Tibial artery (tissue), 4 donors: ENCODE data around the gene TMEM198.

Experiments used
- DNase-seq, 2 donors: peaks; one replicate each; pipeline ENCODE4 v3.0.0-alpha.2; 2019
- H3K27ac ChIP-seq, 2 donors: fragments of 200-600 bp; sonication (generic) in 1 of 2; 1 replicate in 1 of 2; 2 replicates in 1 of 2; pipeline ENCODE4 v1.5.1; 2018 to 2019; ENCODE audit warnings: mild to moderate bottlenecking in 1 of 2
- H3K27me3 ChIP-seq, 2 donors: fragments of 200-600 bp; sonication (generic) in 1 of 2; one replicate each; pipeline versions ENCODE4 v1.5.1 to v1.6.0; 2016 to 2019
- H3K36me3 ChIP-seq, 3 donors: fragments of 200-600 bp; sonication (generic) in 2 of 3; one replicate each; pipeline ENCODE4 v1.5.1; 2016 to 2019; ENCODE audit warnings: mild to moderate bottlenecking in 2 of 3
- H3K4me1 ChIP-seq, 4 donors: fragments of 200-600 bp; sonication (generic) in 2 of 4; 1 replicate in 3 of 4; 2 replicates in 1 of 4; pipeline ENCODE4 v1.5.1; 2016 to 2019
- H3K4me3 ChIP-seq, 2 donors: fragments of 200-600 bp; sonication (generic) in 1 of 2; 1 replicate in 1 of 2; 2 replicates in 1 of 2; pipeline ENCODE4 v1.5.1; 2018 to 2019; ENCODE audit warnings: mild to moderate bottlenecking in 2 of 2
- H3K9me3 ChIP-seq, 3 donors: fragments of 200-600 bp; sonication (generic) in 1 of 3; one replicate each; pipeline ENCODE4 v1.5.1; 2016 to 2019
- CTCF ChIP-seq, 2 experiments: fragments of 200-600 bp in 1 of 2; fragments of 450-650 bp in 1 of 2; IDR thresholded peaks; one replicate each; pipeline ENCODE4 v1.5.1; 2017 to 2019; ENCODE audit warnings: antibody characterized with exemption in 2 of 2, mild to moderate bottlenecking in 1 of 2, moderate library complexity in 1 of 2
- intact Hi-C: fragments of 100-400 bp; cut with DNase I; formaldehyde crosslinking; loops from one replicate; pipeline ENCODE4 v1.15.0; 2023; ENCODE audit warnings: low total_unique reads

Gene TMEM198

GRCh38 chr2:219537657-219538488 lies 6.0 kb upstream of the TMEM198 start:
- no peak overlapping the region for H3K4me3 ChIP-seq
- no peaks in the 10 kb centered on the region for H3K27me3 ChIP-seq
- H3K36me3 ChIP-seq = peaks cover 19 to 31% (median 21%) of the 10 kb centered on the region in 3 donors
- no peak overlapping the region for H3K27ac ChIP-seq
- H3K9me3 ChIP-seq = no peaks in the 10 kb centered on the region
- no peak for TF ChIP-seq CTCF (IDR thresholded peaks at IDR 0.05)
- no peak for DNase-seq
- H3K4me1 ChIP-seq = peaks cover 0 to 16% (median 15%) of the 10 kb centered on the region in 4 donors
- intact Hi-C loops = loop anchor here (5.0 to 10.0 kb wide), 2 partner anchors 36 to 243 kb away; no protein-coding TSS in a partner anchor

GRCh38 chr2:219538504-219538951 lies 5.3 kb upstream of the TMEM198 start:
- Histone ChIP-seq H3K4me3 (no peak overlapping the region), H3K9me3 (no peaks in the 10 kb centered on the region), H3K36me3 (peaks cover 19 to 31% (median 21%) of the 10 kb centered on the region in 3 donors), H3K4me1 (peaks cover 0 to 19% (median 16%) of the 10 kb centered on the region in 4 donors), H3K27ac (no peak overlapping the region), H3K27me3 (no peaks in the 10 kb centered on the region)
- no peak for TF ChIP-seq CTCF (IDR thresholded peaks at IDR 0.05)
- no peak for DNase-seq
- intact Hi-C loops = loop anchor here (5.0 to 10.0 kb wide), 2 partner anchors 36 to 244 kb away; no protein-coding TSS in a partner anchor

- peaks cover 19 to 31% (median 21%) of the 10 kb centered on the region in 3 donors for H3K36me3 ChIP-seq
- TF ChIP-seq CTCF (IDR thresholded peaks at IDR 0.05) = no peak
Measured at GRCh38 chr2:219538956-219539788, 4.7 kb upstream of the TMEM198 start.

GRCh38 chr2:219539926-219540678 lies 3.7 kb upstream of the TMEM198 start:
- Histone ChIP-seq H3K4me3 (no peak overlapping the region), H3K9me3 (no peaks in the 10 kb centered on the region), H3K27me3 (no peaks in the 10 kb centered on the region), H3K4me1 (peaks cover 9 to 29% (median 24%) of the 10 kb centered on the region in 4 donors), H3K36me3 (peaks cover 19 to 31% (median 21%) of the 10 kb centered on the region in 3 donors), H3K27ac (no peak overlapping the region)
- no peak for DNase-seq
- TF ChIP-seq CTCF (IDR thresholded peaks at IDR 0.05) = no peak
- intact Hi-C loops = loop anchor here (5.0 to 10.0 kb wide), 3 partner anchors 38 to 245 kb away; no protein-coding TSS in a partner anchor

More at GRCh38 chr2:219538956-219539788, 4.7 kb upstream of the TMEM198 start:
- H3K4me3 ChIP-seq = no peak overlapping the region
- DNase-seq = no peak
- no peak overlapping the region for H3K27ac ChIP-seq
- no peaks in the 10 kb centered on the region for H3K27me3 ChIP-seq
- intact Hi-C loops = loop anchor here (5.0 to 10.0 kb wide), 2 partner anchors 37 to 244 kb away; no protein-coding TSS in a partner anchor
- no peaks in the 10 kb centered on the region for H3K9me3 ChIP-seq
- H3K4me1 ChIP-seq = peaks cover 5 to 24% (median 19%) of the 10 kb centered on the region in 4 donors
